Astrocyte of the spinal cord (primary cell): ENCODE results near the gene KCNN1.

ENCODE experiments used
- DNase-seq: peaks from one replicate; pipeline ENCODE4 v3.0.0; 2011; ENCODE audit warnings: low read depth, low spot score
- H3K4me3 ChIP-seq: 2 replicates; pipeline ENCODE4 v1.5.1; 2011; ENCODE audit warnings: low read depth, mild to moderate bottlenecking, low read length, moderate library complexity
- CTCF ChIP-seq: IDR thresholded peaks from 2 replicates; pipeline ENCODE4 v1.5.1; 2012; ENCODE audit warnings: low read depth, mild to moderate bottlenecking, low read length, inconsistent platforms
- in situ Hi-C: cut with HindIII; loops from 2 replicates; pipeline ENCODE4 v1.10.0; 2017; ENCODE audit warnings: low sequenced_read_pairs

Gene KCNN1

GRCh38 chr19:17996826-17997316 lies 30.0 kb downstream of the KCNN1 start:
- in situ Hi-C loops: no loop called here
- no peak overlapping the region for H3K4me3 ChIP-seq
- DNase-seq: peak; percentile 56
- TF ChIP-seq CTCF: peak; percentile 95

GRCh38 chr19:17997969-17998826 lies 31.3 kb downstream of the KCNN1 start:
- H3K4me3 ChIP-seq: no peak overlapping the region
- in situ Hi-C loops: no loop called here
- no peak for DNase-seq
- TF ChIP-seq CTCF: peak; percentile 25

GRCh38 chr19:17998827-17999150 lies 31.9 kb downstream of the KCNN1 start:
- in situ Hi-C loops: no loop called here
- H3K4me3 ChIP-seq: no peak overlapping the region
- DNase-seq: no peak
- no peak for TF ChIP-seq CTCF

GRCh38 chr19:17999684-18000479 lies 33.0 kb downstream of the KCNN1 start:
- H3K4me3 ChIP-seq: no peak overlapping the region
- no peak for DNase-seq
- in situ Hi-C loops: no loop called here
- TF ChIP-seq CTCF: no peak

GRCh38 chr19:18000480-18000914 lies 33.6 kb downstream of the KCNN1 start:
- DNase-seq: no peak
- in situ Hi-C loops: no loop called here
- no peak for TF ChIP-seq CTCF
- peak overlapping the region; percentile 54 for H3K4me3 ChIP-seq

GRCh38 chr19:18000915-18001776 lies 34.2 kb downstream of the KCNN1 start:
- TF ChIP-seq CTCF: no peak
- peak overlapping the region; percentile 54 for H3K4me3 ChIP-seq
- in situ Hi-C loops: no loop called here
- DNase-seq: peak; percentile 90
